HL-60 (cell line): ENCODE data around the gene SIGLEC6.

ENCODE experiments used
- POLR2AphosphoS5 ChIP-seq: IDR thresholded peaks from 2 replicates; pipeline ENCODE4 v1.6.1; 2012; ENCODE audit warnings: low read depth
- REST ChIP-seq: IDR thresholded peaks from 2 replicates; pipeline ENCODE4 v1.6.1; 2012; ENCODE audit warnings: low read depth; ENCODE audit not compliant: insufficient replicate concordance
- TF ChIP-seq, protein P1 (sequence below): IDR thresholded peaks from one replicate; pipeline ENCODE4 v1.5.1; 2011; ENCODE audit warnings: low read length, control low read depth, inconsistent platforms; ENCODE audit not compliant: insufficient read depth

DNA sequence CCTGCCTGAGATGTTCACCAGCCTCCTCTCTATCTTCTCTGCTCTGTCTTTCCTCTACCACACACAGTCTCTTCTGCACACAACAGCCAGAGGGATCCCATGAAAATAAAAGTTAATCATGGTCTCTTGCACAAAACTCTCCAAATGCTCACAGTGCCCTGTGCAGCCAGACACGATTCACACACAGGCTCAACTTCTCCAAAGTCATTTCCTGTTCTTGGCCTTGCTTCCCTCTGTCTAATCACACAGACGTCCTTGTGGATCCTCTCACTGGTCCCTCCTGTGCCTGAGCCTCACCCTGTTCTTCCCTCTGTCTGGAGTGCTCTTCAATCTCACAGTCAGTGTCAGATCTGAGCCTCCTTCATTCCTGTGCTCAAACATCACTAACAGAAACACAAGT, 37.7 kb downstream of the SIGLEC6 start:
- TF ChIP-seq POLR2AphosphoS5 = no peak
- TF ChIP-seq, protein P1, sequence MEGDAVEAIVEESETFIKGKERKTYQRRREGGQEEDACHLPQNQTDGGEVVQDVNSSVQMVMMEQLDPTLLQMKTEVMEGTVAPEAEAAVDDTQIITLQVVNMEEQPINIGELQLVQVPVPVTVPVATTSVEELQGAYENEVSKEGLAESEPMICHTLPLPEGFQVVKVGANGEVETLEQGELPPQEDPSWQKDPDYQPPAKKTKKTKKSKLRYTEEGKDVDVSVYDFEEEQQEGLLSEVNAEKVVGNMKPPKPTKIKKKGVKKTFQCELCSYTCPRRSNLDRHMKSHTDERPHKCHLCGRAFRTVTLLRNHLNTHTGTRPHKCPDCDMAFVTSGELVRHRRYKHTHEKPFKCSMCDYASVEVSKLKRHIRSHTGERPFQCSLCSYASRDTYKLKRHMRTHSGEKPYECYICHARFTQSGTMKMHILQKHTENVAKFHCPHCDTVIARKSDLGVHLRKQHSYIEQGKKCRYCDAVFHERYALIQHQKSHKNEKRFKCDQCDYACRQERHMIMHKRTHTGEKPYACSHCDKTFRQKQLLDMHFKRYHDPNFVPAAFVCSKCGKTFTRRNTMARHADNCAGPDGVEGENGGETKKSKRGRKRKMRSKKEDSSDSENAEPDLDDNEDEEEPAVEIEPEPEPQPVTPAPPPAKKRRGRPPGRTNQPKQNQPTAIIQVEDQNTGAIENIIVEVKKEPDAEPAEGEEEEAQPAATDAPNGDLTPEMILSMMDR = no peak
- no peak for TF ChIP-seq REST
